ENCODE results near the gene CRCP. TPM values are rescaled to one million over a fixed set of nuclear protein-coding genes. Genes with fewer than 3 reads are reported as not detected.

CRCP gene
- total and polyA plus RNA-seq, 3 donors from 2014 or later: 23.7 to 48.6 (median 39.4) TPM

DNA sequence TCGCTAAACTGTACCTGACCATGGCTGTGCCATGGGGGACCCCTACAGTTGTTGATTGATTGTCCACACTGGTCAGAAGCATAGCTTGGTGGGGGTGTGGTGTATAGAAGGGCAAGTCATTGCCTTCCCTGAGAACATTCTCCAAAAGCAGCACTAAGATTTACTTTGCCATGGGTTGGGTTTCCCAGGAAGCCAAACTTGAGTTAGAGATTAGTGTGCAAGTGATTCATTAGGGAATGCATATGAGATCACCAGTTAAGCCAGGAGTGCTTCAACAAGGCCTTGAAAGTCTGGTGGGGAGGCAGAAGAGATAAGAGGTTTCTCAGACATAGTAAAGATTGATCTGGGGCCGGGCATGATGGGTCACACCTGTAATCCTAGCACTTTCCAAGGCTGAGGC, 69.1 kb downstream of the CRCP start:
- H3K27ac ChIP-seq: no peak overlapping the region
- intact Hi-C loops (cut with DNase I; ENCODE audit: low total_unique reads): no loop called here

DNA sequence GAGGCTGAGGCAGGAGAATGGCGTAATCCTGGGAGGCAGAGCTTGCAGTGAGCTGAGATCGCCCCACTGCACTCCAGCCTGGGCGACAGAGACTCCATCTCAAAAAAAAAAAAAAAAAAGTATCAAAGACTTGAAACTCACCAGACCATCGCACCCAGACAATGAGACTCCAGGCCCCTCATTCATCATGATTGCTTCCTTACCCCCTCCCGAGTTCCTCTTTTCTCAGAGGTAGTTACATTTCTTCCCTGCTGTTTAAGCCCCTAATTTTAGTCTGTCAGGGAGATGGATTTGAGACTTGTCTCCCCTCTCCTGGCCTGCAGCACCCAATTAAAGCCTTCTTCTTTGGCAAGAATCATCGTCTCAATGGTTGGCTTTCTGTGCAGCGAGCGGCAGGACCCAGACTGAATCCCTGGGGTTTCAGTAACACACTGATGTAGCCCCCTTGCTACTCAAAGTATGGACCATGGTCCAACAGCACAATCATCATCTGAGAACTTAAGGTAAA, 71.1 kb downstream of the CRCP start:
- 85 to 93% methylated on average over 8 of the region's 8 CpGs for WGBS, 2 donors
- intact Hi-C loops (cut with DNase I; ENCODE audit: low total_unique reads): no loop called here
- TF ChIP-seq POLR2A (IDR thresholded peaks at IDR 0.05): no peak
- TF ChIP-seq, protein P1, sequence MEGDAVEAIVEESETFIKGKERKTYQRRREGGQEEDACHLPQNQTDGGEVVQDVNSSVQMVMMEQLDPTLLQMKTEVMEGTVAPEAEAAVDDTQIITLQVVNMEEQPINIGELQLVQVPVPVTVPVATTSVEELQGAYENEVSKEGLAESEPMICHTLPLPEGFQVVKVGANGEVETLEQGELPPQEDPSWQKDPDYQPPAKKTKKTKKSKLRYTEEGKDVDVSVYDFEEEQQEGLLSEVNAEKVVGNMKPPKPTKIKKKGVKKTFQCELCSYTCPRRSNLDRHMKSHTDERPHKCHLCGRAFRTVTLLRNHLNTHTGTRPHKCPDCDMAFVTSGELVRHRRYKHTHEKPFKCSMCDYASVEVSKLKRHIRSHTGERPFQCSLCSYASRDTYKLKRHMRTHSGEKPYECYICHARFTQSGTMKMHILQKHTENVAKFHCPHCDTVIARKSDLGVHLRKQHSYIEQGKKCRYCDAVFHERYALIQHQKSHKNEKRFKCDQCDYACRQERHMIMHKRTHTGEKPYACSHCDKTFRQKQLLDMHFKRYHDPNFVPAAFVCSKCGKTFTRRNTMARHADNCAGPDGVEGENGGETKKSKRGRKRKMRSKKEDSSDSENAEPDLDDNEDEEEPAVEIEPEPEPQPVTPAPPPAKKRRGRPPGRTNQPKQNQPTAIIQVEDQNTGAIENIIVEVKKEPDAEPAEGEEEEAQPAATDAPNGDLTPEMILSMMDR (IDR thresholded peaks at IDR 0.05): no peak

More for the DNA sequence above, 69.1 kb downstream of the CRCP start:
- H3K27me3 ChIP-seq: no peaks in the 10 kb centered on the region
- no peak for DNase-seq
- 76 to 80% methylated on average over 2 of the region's 2 CpGs for WGBS, 2 donors
- H3K36me3 ChIP-seq (ENCODE audit: low read depth, missing control alignments): no peaks in the 10 kb centered on the region
- H3K4me1 ChIP-seq: no peaks in the 10 kb centered on the region
- H3K9me3 ChIP-seq: no peaks in the 10 kb centered on the region
- H3K4me3 ChIP-seq: no peak overlapping the region
- TF ChIP-seq POLR2A (IDR thresholded peaks at IDR 0.05): no peak
- TF ChIP-seq, protein P1 (IDR thresholded peaks at IDR 0.05): no peak

DNA sequence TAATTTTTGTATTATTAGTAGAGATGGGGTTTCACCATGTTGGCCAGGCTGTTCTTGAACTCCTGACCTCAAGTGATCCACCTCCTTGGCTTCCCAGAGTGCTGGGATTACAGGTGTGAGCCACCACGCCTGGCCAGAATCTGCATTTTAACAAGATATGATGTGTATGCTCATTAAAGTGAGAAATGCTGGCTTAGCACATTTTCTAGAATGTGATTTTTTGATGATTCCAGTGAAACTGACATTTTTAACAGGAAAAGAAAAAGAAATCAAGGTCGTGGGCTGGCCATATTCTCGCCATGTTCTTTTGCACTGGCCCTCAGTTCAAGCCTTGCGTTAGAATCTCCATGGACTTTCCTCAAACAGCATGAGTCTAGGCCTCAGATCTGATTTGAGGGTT, 72.3 kb downstream of the CRCP start:
- H3K4me3 ChIP-seq: no peak overlapping the region
- no peak overlapping the region for H3K27ac ChIP-seq
- no peaks in the 10 kb centered on the region for H3K27me3 ChIP-seq
- no peaks in the 10 kb centered on the region for H3K9me3 ChIP-seq
- no peaks in the 10 kb centered on the region for H3K36me3 ChIP-seq (ENCODE audit: low read depth, missing control alignments)
- H3K4me1 ChIP-seq: no peaks in the 10 kb centered on the region
- DNase-seq: no peak
- intact Hi-C loops (cut with DNase I; ENCODE audit: low total_unique reads): no loop called here
- WGBS, 2 donors: 82 to 94% methylated on average over 4 of the region's 4 CpGs
- TF ChIP-seq POLR2A (IDR thresholded peaks at IDR 0.05): no peak
- TF ChIP-seq, protein P1 (IDR thresholded peaks at IDR 0.05): no peak

More for the DNA sequence above, 71.1 kb downstream of the CRCP start:
- Histone ChIP-seq H3K27me3 (no peaks in the 10 kb centered on the region), H3K9me3 (no peaks in the 10 kb centered on the region), H3K36me3 (ENCODE audit: low read depth, missing control alignments) (no peaks in the 10 kb centered on the region), H3K4me3 (no peak overlapping the region), H3K4me1 (no peaks in the 10 kb centered on the region), H3K27ac (no peak overlapping the region)
- DNase-seq: no peak

DNA sequence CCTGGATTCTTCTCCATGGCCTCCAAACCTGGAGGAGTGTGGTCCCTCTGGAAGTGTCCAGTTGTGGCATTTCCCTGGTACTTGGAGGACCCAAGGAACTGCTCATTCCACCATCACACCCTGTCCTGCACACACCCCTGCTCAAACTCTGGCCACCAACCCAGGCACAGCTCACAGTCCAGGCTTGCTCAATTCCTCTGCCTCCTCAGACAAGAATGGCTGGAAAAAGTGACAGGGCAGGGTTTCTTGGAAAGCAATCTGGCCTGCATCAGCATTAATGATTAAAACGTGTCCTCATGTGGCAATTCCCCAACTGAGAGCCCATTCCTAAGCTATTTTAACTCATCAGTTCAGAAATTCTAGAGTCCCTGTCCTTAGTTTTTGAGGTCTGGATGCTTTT, 73.3 kb downstream of the CRCP start:
- no peak overlapping the region for H3K4me3 ChIP-seq
- no peaks in the 10 kb centered on the region for H3K36me3 ChIP-seq (ENCODE audit: low read depth, missing control alignments)
- H3K27me3 ChIP-seq: no peaks in the 10 kb centered on the region
- no peaks in the 10 kb centered on the region for H3K9me3 ChIP-seq
- no peak for DNase-seq
- intact Hi-C loops (cut with DNase I; ENCODE audit: low total_unique reads): no loop called here
- H3K4me1 ChIP-seq: no peaks in the 10 kb centered on the region
- 33 to 46% methylated on average over 1 of the region's 1 CpG for WGBS, 2 donors
- TF ChIP-seq, protein P1 (IDR thresholded peaks at IDR 0.05): no peak
- TF ChIP-seq POLR2A (IDR thresholded peaks at IDR 0.05): no peak
- H3K27ac ChIP-seq: no peak overlapping the region

DNA sequence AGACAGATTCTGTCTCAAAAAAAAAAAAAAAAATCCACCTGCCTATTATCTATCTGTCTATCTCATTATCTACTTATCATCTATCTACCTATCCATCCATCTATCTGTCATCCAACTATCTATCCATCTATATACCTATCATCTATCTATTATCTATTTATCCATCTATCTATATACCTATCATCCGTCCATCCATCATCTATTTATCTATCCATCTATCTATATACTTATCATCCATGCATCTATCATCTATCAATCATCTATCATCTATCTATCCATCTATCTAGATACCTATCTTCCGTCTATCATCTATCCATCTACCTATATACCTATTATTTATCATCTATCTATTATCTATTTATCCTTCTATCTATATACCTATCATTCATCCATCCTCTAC, 74.0 kb downstream of the CRCP start:
- H3K4me1 ChIP-seq: no peaks in the 10 kb centered on the region
- no peak for DNase-seq

More for the DNA sequence above, 74.0 kb downstream of the CRCP start:
- no peak overlapping the region for H3K4me3 ChIP-seq
- no peaks in the 10 kb centered on the region for H3K36me3 ChIP-seq (ENCODE audit: low read depth, missing control alignments)
- 95 to 97% methylated on average over 2 of the region's 2 CpGs for WGBS, 2 donors
- TF ChIP-seq, protein P1 (IDR thresholded peaks at IDR 0.05): no peak
- TF ChIP-seq POLR2A (IDR thresholded peaks at IDR 0.05): no peak
- H3K27ac ChIP-seq: no peak overlapping the region
- no peaks in the 10 kb centered on the region for H3K9me3 ChIP-seq
- intact Hi-C loops (cut with DNase I; ENCODE audit: low total_unique reads): no loop called here
- H3K27me3 ChIP-seq: no peaks in the 10 kb centered on the region

Measured in testis (tissue), 3 donors.